SK-N-SH treated with all-trans-retinoic acid at 6 μM for 48 hours (cell line): ENCODE measurements around the gene PRPF8.

ENCODE experiments used
- ATAC-seq: fragments of 200-7000 bp; cut with Tn5 transposase; 3 replicates; pipeline ENCODE4 v1.9.1; 2020; ENCODE audit warnings: mild to moderate bottlenecking, moderate library complexity
- BACH2 ChIP-seq: fragments of 250-450 bp; sonication (Bioruptor Pico); IDR thresholded peaks from 2 replicates; pipeline ENCODE4 v1.9.0; 2021; ENCODE audit warnings: mild to moderate bottlenecking, borderline replicate concordance
- CREB5 ChIP-seq: fragments of 250-450 bp; sonication (Bioruptor Pico); IDR thresholded peaks from 2 replicates; pipeline ENCODE4 v1.5.1; 2020; ENCODE audit warnings: low read depth, mild to moderate bottlenecking, moderate library complexity
- CSDC2 ChIP-seq: fragments of 250-450 bp; sonication (Bioruptor Pico); IDR thresholded peaks from 2 replicates; pipeline ENCODE4 v1.5.0; 2020; ENCODE audit warnings: mild to moderate bottlenecking, moderate library complexity
- ESRRG ChIP-seq: fragments of 250-450 bp; sonication (Bioruptor Pico); IDR thresholded peaks from 2 replicates; pipeline ENCODE4 v1.6.1; 2021; ENCODE audit warnings: mild to moderate bottlenecking
- GLIS3 ChIP-seq: fragments of 250-450 bp; sonication (Bioruptor Pico); IDR thresholded peaks from 2 replicates; pipeline ENCODE4 v1.5.0; 2020; ENCODE audit warnings: mild to moderate bottlenecking, moderate library complexity
- ISL1 ChIP-seq: fragments of 250-450 bp; sonication (Bioruptor Pico); IDR thresholded peaks from 2 replicates; pipeline ENCODE4 v2.1.2; 2022; ENCODE audit warnings: mild to moderate bottlenecking, moderate library complexity
- OSR1 ChIP-seq: fragments of 250-450 bp; sonication (Bioruptor Pico); IDR thresholded peaks from 2 replicates; pipeline ENCODE4 v1.8.0; 2022; ENCODE audit warnings: moderate library complexity, mild to moderate bottlenecking, inconsistent platforms
- POU6F1 ChIP-seq: fragments of 250-450 bp; sonication (Bioruptor Pico); IDR thresholded peaks from 2 replicates; pipeline ENCODE4 v1.8.0; 2021; ENCODE audit warnings: low read depth, mild to moderate bottlenecking, moderate library complexity, borderline replicate concordance
- PPARA ChIP-seq: fragments of 250-450 bp; sonication (Bioruptor Pico); IDR thresholded peaks from 2 replicates; pipeline ENCODE4 v1.5.0; 2020; ENCODE audit warnings: mild to moderate bottlenecking, borderline replicate concordance
- RARB ChIP-seq: fragments of 250-450 bp; sonication (Bioruptor Pico); IDR thresholded peaks from 2 replicates; pipeline ENCODE4 v1.8.0; 2021; ENCODE audit warnings: mild to moderate bottlenecking, moderate library complexity
- SNAI2 ChIP-seq: fragments of 250-450 bp; sonication (Bioruptor Pico); IDR thresholded peaks from 2 replicates; pipeline ENCODE4 v1.5.0; 2020; ENCODE audit warnings: mild to moderate bottlenecking, moderate library complexity
- TCF4 ChIP-seq: fragments of 250-450 bp; sonication (Bioruptor Pico); IDR thresholded peaks from 2 replicates; pipeline ENCODE4 v1.8.0; 2021; ENCODE audit warnings: mild to moderate bottlenecking, moderate library complexity, borderline replicate concordance
- TOX ChIP-seq: fragments of 250-450 bp; sonication (Bioruptor Pico); IDR thresholded peaks from 2 replicates; pipeline ENCODE4 v1.8.0; 2021; ENCODE audit warnings: mild to moderate bottlenecking, moderate library complexity, borderline replicate concordance
- ZC3H10 ChIP-seq: fragments of 250-450 bp; sonication (Bioruptor Pico); IDR thresholded peaks from 2 replicates; pipeline ENCODE4 v1.5.1; 2021; ENCODE audit warnings: mild to moderate bottlenecking, moderate library complexity
- ZFP3 ChIP-seq: fragments of 250-450 bp; sonication (Bioruptor Pico); IDR thresholded peaks from 2 replicates; pipeline ENCODE4 v1.5.0; 2020; ENCODE audit warnings: mild to moderate bottlenecking, moderate library complexity
- ZNF565 ChIP-seq: fragments of 450-650 bp; formaldehyde crosslinking; conservative IDR thresholded peaks from 2 replicates; pipeline ENCODE4 v1.5.0; 2020; ENCODE audit warnings: low read depth, mild to moderate bottlenecking, moderate library complexity
- ZNF70 ChIP-seq: fragments of 450-650 bp; formaldehyde crosslinking; IDR thresholded peaks from 2 replicates; pipeline ENCODE4 v1.5.0; 2020; ENCODE audit warnings: mild to moderate bottlenecking, moderate library complexity
- ZNF8 ChIP-seq: fragments of 450-650 bp; formaldehyde crosslinking; IDR thresholded peaks from 2 replicates; pipeline ENCODE4 v1.5.0; 2020; ENCODE audit warnings: mild to moderate bottlenecking, moderate library complexity
- TF ChIP-seq, protein P1 (sequence below): fragments of 250-450 bp; sonication (Bioruptor Pico); IDR thresholded peaks from 2 replicates; pipeline ENCODE4 v1.5.0; 2020; ENCODE audit warnings: mild to moderate bottlenecking, moderate library complexity
- TF ChIP-seq, protein P2 (sequence below): fragments of 250-450 bp; sonication (Bioruptor Pico); IDR thresholded peaks from 2 replicates; pipeline ENCODE4 v1.8.0; 2020; ENCODE audit warnings: mild to moderate bottlenecking, moderate library complexity, borderline replicate concordance
- TF ChIP-seq, protein P3 (sequence below): fragments of 250-450 bp; sonication (Bioruptor Pico); IDR thresholded peaks from 2 replicates; pipeline ENCODE4 v1.5.1; 2021; ENCODE audit warnings: mild to moderate bottlenecking, moderate library complexity

Gene PRPF8

GRCh38 chr17:1713160-1713877, 28.7 kb upstream of the PRPF8 start:
- ATAC-seq = no peak
- TF ChIP-seq, protein P1, sequence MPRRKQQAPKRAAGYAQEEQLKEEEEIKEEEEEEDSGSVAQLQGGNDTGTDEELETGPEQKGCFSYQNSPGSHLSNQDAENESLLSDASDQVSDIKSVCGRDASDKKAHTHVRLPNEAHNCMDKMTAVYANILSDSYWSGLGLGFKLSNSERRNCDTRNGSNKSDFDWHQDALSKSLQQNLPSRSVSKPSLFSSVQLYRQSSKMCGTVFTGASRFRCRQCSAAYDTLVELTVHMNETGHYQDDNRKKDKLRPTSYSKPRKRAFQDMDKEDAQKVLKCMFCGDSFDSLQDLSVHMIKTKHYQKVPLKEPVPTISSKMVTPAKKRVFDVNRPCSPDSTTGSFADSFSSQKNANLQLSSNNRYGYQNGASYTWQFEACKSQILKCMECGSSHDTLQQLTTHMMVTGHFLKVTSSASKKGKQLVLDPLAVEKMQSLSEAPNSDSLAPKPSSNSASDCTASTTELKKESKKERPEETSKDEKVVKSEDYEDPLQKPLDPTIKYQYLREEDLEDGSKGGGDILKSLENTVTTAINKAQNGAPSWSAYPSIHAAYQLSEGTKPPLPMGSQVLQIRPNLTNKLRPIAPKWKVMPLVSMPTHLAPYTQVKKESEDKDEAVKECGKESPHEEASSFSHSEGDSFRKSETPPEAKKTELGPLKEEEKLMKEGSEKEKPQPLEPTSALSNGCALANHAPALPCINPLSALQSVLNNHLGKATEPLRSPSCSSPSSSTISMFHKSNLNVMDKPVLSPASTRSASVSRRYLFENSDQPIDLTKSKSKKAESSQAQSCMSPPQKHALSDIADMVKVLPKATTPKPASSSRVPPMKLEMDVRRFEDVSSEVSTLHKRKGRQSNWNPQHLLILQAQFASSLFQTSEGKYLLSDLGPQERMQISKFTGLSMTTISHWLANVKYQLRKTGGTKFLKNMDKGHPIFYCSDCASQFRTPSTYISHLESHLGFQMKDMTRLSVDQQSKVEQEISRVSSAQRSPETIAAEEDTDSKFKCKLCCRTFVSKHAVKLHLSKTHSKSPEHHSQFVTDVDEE (CRISPR knock-in tag) = no peak
- TF ChIP-seq SNAI2 (CRISPR knock-in tag) (no peak), ZNF8 (CRISPR knock-in tag) (no peak), ZNF70 (CRISPR knock-in tag) (no peak), PPARA (CRISPR knock-in tag) (no peak), POU6F1 (CRISPR knock-in tag) (no peak), ESRRG (no peak), BACH2 (CRISPR knock-in tag) (no peak), RARB (CRISPR knock-in tag) (no peak), ZFP3 (CRISPR knock-in tag) (no peak), GLIS3 (CRISPR knock-in tag) (no peak), CREB5 (CRISPR knock-in tag) (no peak), TCF4 (no peak), ZNF565 (no peak), ZC3H10 (no peak), CSDC2 (no peak)
- TF ChIP-seq, protein P2, sequence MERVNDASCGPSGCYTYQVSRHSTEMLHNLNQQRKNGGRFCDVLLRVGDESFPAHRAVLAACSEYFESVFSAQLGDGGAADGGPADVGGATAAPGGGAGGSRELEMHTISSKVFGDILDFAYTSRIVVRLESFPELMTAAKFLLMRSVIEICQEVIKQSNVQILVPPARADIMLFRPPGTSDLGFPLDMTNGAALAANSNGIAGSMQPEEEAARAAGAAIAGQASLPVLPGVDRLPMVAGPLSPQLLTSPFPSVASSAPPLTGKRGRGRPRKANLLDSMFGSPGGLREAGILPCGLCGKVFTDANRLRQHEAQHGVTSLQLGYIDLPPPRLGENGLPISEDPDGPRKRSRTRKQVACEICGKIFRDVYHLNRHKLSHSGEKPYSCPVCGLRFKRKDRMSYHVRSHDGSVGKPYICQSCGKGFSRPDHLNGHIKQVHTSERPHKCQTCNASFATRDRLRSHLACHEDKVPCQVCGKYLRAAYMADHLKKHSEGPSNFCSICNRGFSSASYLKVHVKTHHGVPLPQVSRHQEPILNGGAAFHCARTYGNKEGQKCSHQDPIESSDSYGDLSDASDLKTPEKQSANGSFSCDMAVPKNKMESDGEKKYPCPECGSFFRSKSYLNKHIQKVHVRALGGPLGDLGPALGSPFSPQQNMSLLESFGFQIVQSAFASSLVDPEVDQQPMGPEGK (CRISPR knock-in tag) = no peak
- TF ChIP-seq, protein P3, sequence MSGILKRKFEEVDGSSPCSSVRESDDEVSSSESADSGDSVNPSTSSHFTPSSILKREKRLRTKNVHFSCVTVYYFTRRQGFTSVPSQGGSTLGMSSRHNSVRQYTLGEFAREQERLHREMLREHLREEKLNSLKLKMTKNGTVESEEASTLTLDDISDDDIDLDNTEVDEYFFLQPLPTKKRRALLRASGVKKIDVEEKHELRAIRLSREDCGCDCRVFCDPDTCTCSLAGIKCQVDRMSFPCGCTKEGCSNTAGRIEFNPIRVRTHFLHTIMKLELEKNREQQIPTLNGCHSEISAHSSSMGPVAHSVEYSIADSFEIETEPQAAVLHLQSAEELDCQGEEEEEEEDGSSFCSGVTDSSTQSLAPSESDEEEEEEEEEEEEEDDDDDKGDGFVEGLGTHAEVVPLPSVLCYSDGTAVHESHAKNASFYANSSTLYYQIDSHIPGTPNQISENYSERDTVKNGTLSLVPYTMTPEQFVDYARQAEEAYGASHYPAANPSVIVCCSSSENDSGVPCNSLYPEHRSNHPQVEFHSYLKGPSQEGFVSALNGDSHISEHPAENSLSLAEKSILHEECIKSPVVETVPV (CRISPR knock-in tag) = no peak
- TF ChIP-seq, all 23 proteins: peak for 0

GRCh38 chr17:1712271-1712670, 27.6 kb upstream of the PRPF8 start:
- TF ChIP-seq TOX (CRISPR knock-in tag) (no peak), ZNF70 (CRISPR knock-in tag) (no peak), OSR1 (CRISPR knock-in tag) (no peak), SNAI2 (CRISPR knock-in tag) (no peak), POU6F1 (CRISPR knock-in tag) (no peak), ZFP3 (CRISPR knock-in tag) (no peak), ISL1 (CRISPR knock-in tag) (no peak), GLIS3 (CRISPR knock-in tag) (no peak), CREB5 (CRISPR knock-in tag) (no peak), ZNF565 (no peak), BACH2 (CRISPR knock-in tag) (no peak)
- TF ChIP-seq, protein P3 (CRISPR knock-in tag) = no peak
- TF ChIP-seq, protein P2 (CRISPR knock-in tag) = no peak

More at GRCh38 chr17:1712271-1712670, 27.6 kb upstream of the PRPF8 start:
- no peak for ATAC-seq
